HuH-7.5 (cell line): ENCODE data around the gene SFXN1.
A peak's percentile ranks its signal among the peaks of the same experiment; 100 is the strongest.

ENCODE experiments used
- DNase-seq: peaks from one replicate; pipeline ENCODE4 v3.0.0; 2011; ENCODE audit warnings: low spot score

SFXN1 gene

DNA sequence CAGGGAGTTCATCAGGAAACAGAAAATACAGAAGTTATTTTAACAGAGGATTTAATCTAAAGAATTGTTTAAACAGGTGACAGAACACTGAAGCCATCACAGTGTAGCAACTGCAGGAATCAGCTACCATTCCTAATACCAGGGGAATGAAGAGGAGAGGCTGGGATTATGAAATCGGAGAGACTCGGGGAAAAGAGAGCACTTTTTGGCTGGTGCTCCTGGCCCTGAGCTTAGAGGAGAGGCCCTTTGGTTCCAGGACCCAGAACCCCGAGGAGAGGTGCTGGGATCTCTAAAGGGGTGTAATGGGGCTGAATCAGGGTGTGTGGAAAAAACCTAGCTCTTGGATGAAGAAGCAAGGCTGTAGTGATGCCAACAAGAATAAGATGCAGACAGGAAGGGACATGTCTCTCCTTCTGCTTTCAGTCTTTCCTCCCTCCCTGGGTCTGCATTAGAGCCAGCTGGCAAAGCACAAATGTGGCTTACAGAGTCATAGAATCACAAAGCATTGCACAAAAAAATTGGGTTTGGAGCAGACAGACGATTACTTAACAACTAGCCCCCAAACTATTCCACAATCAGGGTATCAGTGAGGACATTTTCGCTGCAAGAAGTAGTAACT is 11.6 kb upstream of the SFXN1 start:
- DNase-seq: no peak

DNA sequence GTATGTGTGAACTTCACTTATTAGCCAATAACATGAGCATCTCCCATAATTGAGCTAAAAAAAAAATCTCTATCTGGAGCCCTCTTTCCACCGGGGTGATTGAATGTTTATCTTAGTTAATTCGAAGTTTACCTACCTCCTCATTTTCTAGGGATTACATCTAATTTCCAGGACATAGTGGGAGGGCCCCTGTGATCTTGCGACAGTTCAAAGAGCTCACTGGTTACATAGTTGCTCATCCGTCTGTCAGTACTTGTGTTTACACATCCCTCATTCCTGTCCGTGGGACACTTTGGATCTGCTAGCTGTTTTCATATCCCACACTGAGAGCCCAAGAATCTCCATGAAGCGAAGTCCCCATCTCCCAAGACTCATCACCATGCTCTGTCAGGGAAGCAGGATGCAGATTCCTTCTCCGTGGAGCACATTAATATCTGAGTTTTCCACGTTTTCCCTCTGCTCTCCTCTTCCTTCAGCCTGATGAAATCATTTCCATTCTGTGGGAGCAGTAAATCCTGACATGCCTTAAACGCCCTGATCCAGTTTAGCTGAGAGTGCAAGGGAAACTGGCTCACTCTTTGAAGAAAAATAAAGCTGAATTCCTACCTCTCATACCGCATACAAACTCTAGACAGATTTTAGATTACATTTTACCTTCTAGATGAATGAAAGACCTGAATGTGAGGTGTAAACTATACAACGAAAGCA is 10.2 kb upstream of the SFXN1 start:
- no peak for DNase-seq

GRCh38 chr5:175468892-175469291 is 9.5 kb upstream of the SFXN1 start:
- DNase-seq: no peak

DNA sequence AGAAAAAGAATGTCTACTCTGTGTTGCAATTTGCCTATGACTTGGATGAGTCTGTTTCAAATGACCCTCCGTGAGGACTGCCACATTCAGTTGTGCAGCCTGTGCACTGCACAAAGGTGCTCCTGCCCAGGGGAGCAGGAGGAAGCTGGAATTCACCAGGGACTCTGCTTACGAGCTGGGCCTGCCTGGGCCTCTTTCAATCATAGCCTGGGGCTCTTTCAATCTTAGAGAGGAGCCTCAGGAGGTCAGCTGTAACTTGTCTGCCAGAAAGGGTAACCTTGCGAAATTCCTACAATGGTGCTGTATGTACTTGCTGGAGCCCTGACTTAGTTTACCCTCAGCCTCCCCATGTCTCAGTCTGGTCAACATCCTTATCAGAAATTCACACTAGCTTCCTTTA is 8.4 kb upstream of the SFXN1 start:
- no peak for DNase-seq

- no peak for DNase-seq
Observed at GRCh38 chr5:175470781-175471180, 7.6 kb upstream of the SFXN1 start.

DNA sequence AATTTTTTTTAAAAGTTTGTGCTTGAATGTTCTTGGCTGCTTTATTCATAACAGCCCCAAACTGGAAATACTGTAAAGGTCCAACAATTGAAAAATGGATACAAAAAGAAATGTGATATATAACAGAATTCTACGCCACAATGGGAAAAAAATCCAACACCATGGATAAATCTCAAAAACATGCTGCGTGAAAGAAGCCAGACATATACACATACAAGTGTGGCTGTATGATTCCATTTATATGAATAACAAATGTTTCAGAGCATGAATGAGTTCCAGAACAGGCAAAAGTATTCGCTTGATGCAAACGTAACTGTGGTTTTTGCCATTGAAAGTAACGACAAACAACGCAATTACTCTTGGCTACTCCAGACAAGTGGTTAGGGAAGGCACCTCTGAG is 7.2 kb upstream of the SFXN1 start:
- no peak for DNase-seq

DNA sequence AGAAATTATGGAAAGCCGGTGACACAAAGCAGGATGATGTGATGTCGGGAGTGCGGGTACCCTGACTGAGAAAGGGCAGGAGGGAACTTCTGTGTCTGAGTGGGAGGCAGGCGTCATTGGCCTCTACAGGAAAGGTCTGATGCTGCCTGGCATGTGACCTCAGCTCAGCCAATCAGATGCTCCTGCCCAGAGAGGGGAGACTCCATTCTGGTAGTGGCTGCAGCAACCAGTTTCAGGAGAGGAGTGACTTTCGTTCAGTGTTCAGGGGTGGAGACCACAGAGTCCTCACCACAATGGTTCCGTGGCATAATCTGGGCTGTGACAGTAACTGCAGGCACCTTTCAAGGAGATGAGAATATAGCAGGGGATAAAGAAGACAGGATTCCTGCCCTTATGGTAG is 6.7 kb upstream of the SFXN1 start:
- DNase-seq: no peak

- no peak for DNase-seq
Observed at GRCh38 chr5:175472378-175472777, 6.0 kb upstream of the SFXN1 start.

DNA sequence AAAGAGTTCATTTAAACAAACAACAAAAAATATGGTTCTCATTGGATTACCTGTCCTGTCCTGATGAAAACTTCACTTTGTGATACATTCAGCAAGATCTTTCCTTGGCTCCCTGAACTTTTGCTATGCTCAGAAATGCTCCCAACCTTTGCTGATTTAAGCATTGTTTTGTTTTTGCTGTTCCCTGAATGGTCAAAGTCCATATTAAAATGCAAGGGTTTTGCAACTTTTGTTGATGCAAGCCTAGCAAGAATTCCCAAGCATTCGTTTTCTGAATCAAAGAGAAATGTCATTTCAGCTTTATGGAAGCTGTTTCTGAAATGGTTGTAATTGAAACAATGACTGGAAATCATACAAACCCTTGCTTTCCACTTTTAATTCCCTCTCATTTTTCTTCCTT is 3.1 kb upstream of the SFXN1 start:
- DNase-seq: no peak

- DNase-seq: no peak
Observed at GRCh38 chr5:175477440-175477839, 920 bp upstream of the SFXN1 start.

GRCh38 chr5:175478008-175478383 is 364 bp upstream of the SFXN1 start:
- no peak for DNase-seq

GRCh38 chr5:175479125-175479881 is 943 bp downstream of the SFXN1 start:
- peak; percentile 39 for DNase-seq

GRCh38 chr5:175483337-175483736 is 5.0 kb downstream of the SFXN1 start:
- no peak for DNase-seq

DNA sequence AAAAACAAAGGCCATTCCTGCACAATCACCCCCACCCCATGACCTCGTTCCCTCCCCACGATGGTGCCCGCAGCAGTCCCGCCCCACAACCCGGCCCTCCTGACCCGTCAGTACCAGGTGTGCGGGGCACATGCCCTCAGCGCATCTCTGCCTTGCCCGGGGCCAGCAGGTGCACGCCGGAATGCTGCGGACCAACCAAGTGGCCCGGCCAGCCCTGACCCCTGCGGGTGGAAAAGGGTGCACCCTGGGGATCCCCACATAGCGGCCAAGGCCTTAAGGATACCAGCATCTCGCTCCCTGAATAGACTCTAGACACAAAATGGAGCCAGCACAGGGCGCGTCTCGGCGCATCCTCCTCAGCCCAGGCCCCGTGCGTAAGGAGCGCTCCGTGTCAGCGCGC is 6.0 kb downstream of the SFXN1 start:
- no peak for DNase-seq

DNA sequence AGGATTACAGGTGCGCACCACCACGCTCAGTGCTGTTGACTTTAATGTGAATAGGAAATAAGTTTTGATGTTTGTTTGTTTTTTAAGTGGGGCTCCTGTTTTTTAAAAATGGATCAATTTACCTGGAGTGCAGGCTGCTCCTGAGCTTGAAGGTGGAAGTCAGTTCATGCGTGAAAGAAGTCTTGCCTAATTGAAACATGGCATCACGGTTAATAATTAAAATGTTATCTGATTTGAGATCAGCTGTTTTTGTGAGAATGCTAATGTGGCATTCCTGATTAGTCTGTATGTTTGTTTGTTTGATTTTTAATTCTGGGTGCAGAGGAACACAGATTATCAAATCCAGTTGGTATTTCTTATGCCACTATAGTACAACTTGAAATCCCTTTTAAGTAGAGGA is 6.5 kb downstream of the SFXN1 start:
- no peak for DNase-seq

DNA sequence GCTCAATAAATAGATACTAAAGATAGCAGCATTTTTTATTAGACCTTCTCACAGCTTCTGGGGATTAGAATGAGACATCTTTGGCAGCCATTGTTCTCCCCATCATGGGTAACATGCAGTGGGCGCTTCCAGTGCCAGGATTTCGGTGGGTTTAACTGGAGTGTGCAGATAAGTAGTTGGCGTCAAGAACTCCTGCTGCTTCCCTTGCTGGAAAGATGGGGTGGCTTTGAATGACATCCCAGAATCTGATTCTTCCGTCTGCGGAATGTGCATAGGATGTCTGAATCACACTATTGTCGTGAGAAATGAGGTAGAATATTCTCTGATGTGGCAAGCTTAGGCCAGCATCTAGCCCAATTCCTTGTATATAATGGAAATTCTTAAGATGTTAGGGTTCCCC is 7.3 kb downstream of the SFXN1 start:
- no peak for DNase-seq

- no peak for DNase-seq
Observed at GRCh38 chr5:175487514-175488222, 9.3 kb downstream of the SFXN1 start.

GRCh38 chr5:175489693-175490443 is 11.5 kb downstream of the SFXN1 start:
- DNase-seq: no peak

DNA sequence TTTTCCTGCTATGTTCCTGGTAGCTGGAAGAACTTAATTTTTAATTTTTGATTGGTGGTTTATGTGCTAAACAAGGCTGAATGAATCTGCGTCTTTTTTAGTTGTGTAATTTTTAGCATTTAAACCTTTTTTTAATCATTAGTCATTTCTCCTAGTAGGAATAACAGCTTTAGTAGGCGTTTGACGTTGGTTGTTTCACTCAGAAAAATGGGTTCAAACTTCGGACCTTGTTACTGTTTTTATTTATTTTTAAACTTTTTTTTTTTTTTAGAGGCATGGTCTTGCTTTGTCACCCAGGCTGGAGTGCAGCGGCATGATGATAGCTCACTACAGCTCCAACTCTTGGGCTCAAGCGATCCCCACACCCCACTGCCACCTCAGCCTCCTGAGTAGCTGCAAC is 12.9 kb downstream of the SFXN1 start:
- no peak for DNase-seq

DNA sequence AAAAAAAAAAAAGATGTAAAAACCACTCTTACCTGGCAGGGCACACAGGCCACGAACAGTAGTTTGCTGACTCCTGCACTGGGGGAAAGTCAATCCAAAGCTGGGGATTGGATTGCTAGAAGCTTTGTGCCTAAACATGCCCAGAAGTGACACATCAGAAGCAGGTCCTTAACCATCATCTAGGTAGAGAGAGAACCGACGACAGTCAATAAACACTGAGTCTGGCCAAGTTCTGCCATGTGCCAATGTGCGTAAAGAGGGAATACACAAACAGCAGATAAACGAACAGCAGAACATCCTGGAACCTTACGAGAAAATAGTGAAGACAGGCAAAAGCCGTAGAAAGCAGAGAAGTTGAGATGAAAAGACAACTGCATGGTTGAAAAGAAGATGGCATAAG is 14.9 kb downstream of the SFXN1 start:
- DNase-seq: no peak

DNA sequence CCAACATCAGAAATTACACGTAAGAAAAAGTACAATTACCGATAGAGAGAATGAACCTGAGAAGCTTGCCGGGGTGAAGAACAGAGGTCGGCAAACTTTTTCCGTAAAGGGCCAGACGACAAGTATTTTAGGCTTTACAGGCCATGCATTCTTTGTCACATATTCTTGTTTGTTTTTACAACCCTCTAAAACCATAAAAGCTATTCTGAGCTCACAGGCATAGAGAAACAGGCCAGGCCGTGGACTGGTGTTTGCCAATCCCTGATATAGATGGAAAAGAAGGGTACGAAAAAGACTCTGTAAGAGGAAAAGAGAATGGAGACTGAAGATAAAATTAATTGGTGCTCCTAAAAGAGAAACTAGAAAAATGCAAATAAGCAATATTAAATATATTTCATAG is 15.4 kb downstream of the SFXN1 start:
- DNase-seq: no peak
